PC-9 (cell line): Measurements from ENCODE around the gene LTK. TPM values are rescaled to one million over a fixed set of nuclear protein-coding genes. Genes with fewer than 3 reads are reported as not detected.

Source experiments
- BruUV-seq: library from RNA; stranded (reverse); fragments of 400-500 nt; replicated peaks from 2 replicates; lab custom pipeline; 2021; lab: Mats Ljungman, UMichigan
- CTCF ChIA-PET: fragments of 300-600 bp; sonication (Branson Sonifier 250); formaldehyde crosslinking; loops from one replicate; lab custom pipeline; 2022; ENCODE audit warnings: antibody characterized with exemption; lab: Charles Lee
- POLR2A ChIA-PET: fragments of 300-600 bp; sonication (Branson Sonifier 250); formaldehyde crosslinking; loops from one replicate; lab custom pipeline; 2022; ENCODE audit warnings: antibody characterized with exemption; ENCODE audit not compliant: unreplicated experiment; lab: Charles Lee
- DNase-seq, 2 experiments: peaks; one replicate each; pipeline versions ENCODE4 v3.0.0 to v3.0.0-alpha.2; 2015 to 2022; ENCODE audit warnings: mixed read lengths in 1 of 2
- H2AFZ ChIP-seq: fragments of 200-600 bp; sonication (generic); 2 replicates; pipeline ENCODE4 v1.8.1; 2017; ENCODE audit warnings: antibody characterized with exemption
- H3F3A ChIP-seq: fragments of 200-600 bp; sonication (generic); 2 replicates; pipeline ENCODE4 v1.8.1; 2017; ENCODE audit warnings: antibody characterized with exemption, mild to moderate bottlenecking, low read depth; ENCODE audit not compliant: insufficient read depth
- H3K27ac ChIP-seq: fragments of 200-600 bp; sonication (generic); 2 replicates; pipeline ENCODE4 v1.6.1; 2016; ENCODE audit warnings: mixed run types
- H3K27me3 ChIP-seq: fragments of 200-600 bp; sonication (generic); 2 replicates; pipeline ENCODE4 v1.6.1; 2016; ENCODE audit warnings: low read depth, mixed run types; ENCODE audit not compliant: insufficient read depth
- H3K36me3 ChIP-seq: fragments of 200-600 bp; sonication (generic); 2 replicates; pipeline ENCODE4 v1.6.1; 2016; ENCODE audit warnings: low read depth, mixed run types
- H3K4me1 ChIP-seq: fragments of 200-600 bp; sonication (generic); replicated peaks from 2 replicates; pipeline ENCODE4 v1.6.1; 2016; ENCODE audit warnings: mixed run types; ENCODE audit not compliant: insufficient read depth
- H3K4me2 ChIP-seq: fragments of 200-600 bp; sonication (generic); 2 replicates; pipeline ENCODE4 v1.6.1; 2017; ENCODE audit warnings: mixed run types
- H3K4me3 ChIP-seq: fragments of 200-600 bp; sonication (generic); 2 replicates; pipeline ENCODE4 v1.6.1; 2016; ENCODE audit warnings: mixed run types
- H3K79me2 ChIP-seq: fragments of 200-600 bp; sonication (generic); 2 replicates; pipeline ENCODE4 v1.6.1; 2017; ENCODE audit warnings: low read depth, mixed run types
- H3K9me2 ChIP-seq: fragments of 200-600 bp; sonication (generic); 2 replicates; pipeline ENCODE4 v1.8.1; 2017; ENCODE audit warnings: mild to moderate bottlenecking; ENCODE audit not compliant: insufficient read depth
- H3K9me3 ChIP-seq: fragments of 200-600 bp; sonication (generic); 2 replicates; pipeline ENCODE4 v1.8.1; 2016; ENCODE audit warnings: low read depth; ENCODE audit not compliant: insufficient read depth
- H4K20me1 ChIP-seq: fragments of 200-600 bp; sonication (generic); 2 replicates; pipeline ENCODE4 v1.8.1; 2017; ENCODE audit not compliant: insufficient read depth
- EZH2 ChIP-seq: fragments of 200-600 bp; sonication (generic); IDR thresholded peaks from 2 replicates; pipeline ENCODE4 v1.8.0; 2017; ENCODE audit warnings: antibody characterized with exemption, low read depth
- intact Hi-C: fragments of 100-400 bp; cut with micrococcal nuclease; formaldehyde crosslinking; loops from one replicate; pipeline ENCODE4 v1.10.0; 2022; ENCODE audit not compliant: unreplicated experiment
- total RNA-seq: library from RNA; stranded (reverse); gene quantifications from 2 replicates; pipeline ENCODE4 v1.2.3, GENCODE V29; 2021
- TF ChIP-seq, protein P1 (sequence below): fragments of 200-600 bp; sonication (generic); conservative IDR thresholded peaks from 2 replicates; pipeline ENCODE4 v1.6.1; 2017; ENCODE audit warnings: mixed run types, antibody characterized with exemption, mild to moderate bottlenecking, moderate library complexity

The LTK gene
- total RNA-seq, 1 experiment from 2014 or later: 0.11 TPM

DNA sequence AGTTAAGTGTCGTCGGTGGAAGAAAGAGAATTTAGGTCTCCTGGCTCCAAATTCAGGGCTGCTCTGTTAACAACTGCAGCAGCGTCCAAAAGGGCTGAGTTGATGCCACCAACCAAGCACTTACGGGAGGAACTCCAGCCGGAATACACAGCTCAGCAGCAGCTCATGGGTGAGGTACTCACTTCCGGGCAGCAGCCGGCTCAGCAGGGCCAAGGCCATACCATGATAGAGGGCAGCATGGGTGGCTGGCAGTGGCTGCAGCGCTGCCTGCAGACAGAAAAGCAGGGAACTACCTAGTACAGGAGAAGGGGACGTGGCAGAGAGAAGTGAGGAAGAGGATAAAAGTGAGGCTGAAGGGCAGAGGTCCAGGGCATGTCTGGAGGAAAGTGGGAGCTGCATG is 8.0 kb upstream of the LTK start:
- intact Hi-C loops: no loop called here
- H3K4me1 ChIP-seq: no peaks in the 10 kb centered on the region
- peaks cover 2% of the 10 kb centered on the region; the same call in 1 of the 2 replicates for H3K36me3 ChIP-seq

DNA sequence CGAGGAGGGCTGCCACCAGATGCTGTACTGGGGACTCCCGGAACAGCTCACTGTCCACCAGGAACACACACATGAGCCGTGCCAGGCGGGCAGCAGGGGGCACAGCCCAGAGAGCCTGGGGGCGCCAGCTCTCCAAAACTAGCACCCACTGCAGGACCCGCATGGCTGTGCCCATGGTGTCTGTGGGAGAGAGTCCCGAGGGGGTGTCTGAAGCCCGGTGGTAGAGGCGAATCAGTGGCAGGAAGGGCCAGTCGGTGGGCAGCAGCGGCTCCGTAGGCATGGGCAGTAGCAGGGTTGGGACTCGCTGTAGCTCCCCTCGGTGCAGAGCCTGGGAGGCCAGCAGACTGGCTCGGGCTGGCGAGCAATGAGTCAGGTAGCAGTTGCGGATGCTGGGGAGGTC is 7.0 kb upstream of the LTK start:
- Histone ChIP-seq H3K36me3 (no peaks in the 10 kb centered on the region), H3K4me3 (no peak overlapping the region), H4K20me1 (no peaks in the 10 kb centered on the region), H3K4me1 (no peaks in the 10 kb centered on the region), H3K9me3 (no peaks in the 10 kb centered on the region), H3K9me2 (no peaks in the 10 kb centered on the region), H3K79me2 (no peaks in the 10 kb centered on the region), H3K27ac (no peak overlapping the region), H2AFZ (no peak overlapping the region), H3F3A (no peaks in the 10 kb centered on the region), H3K4me2 (no peak overlapping the region), H3K27me3 (no peaks in the 10 kb centered on the region)
- no TSS peak for BruUV-seq
- TF ChIP-seq, protein P1, sequence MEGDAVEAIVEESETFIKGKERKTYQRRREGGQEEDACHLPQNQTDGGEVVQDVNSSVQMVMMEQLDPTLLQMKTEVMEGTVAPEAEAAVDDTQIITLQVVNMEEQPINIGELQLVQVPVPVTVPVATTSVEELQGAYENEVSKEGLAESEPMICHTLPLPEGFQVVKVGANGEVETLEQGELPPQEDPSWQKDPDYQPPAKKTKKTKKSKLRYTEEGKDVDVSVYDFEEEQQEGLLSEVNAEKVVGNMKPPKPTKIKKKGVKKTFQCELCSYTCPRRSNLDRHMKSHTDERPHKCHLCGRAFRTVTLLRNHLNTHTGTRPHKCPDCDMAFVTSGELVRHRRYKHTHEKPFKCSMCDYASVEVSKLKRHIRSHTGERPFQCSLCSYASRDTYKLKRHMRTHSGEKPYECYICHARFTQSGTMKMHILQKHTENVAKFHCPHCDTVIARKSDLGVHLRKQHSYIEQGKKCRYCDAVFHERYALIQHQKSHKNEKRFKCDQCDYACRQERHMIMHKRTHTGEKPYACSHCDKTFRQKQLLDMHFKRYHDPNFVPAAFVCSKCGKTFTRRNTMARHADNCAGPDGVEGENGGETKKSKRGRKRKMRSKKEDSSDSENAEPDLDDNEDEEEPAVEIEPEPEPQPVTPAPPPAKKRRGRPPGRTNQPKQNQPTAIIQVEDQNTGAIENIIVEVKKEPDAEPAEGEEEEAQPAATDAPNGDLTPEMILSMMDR: no peak
- no peak for TF ChIP-seq EZH2
- POLR2A ChIA-PET: no interaction called here
- CTCF ChIA-PET: no interaction called here
- intact Hi-C loops: no loop called here
- no peak for DNase-seq

More for the DNA sequence above, 8.0 kb upstream of the LTK start:
- no peaks in the 10 kb centered on the region for H4K20me1 ChIP-seq
- no peak overlapping the region for H3K27ac ChIP-seq
- H3K9me3 ChIP-seq: no peaks in the 10 kb centered on the region
- BruUV-seq: no TSS peak
- H3K9me2 ChIP-seq: no peaks in the 10 kb centered on the region
- H3K4me3 ChIP-seq: no peak overlapping the region
- H3K4me2 ChIP-seq: no peak overlapping the region
- ChIA-PET POLR2A (no interaction called here), CTCF (no interaction called here)
- H2AFZ ChIP-seq: no peak overlapping the region
- H3K27me3 ChIP-seq: no peaks in the 10 kb centered on the region
- no peaks in the 10 kb centered on the region for H3K79me2 ChIP-seq
- TF ChIP-seq, protein P1: no peak
- TF ChIP-seq EZH2: no peak
- H3F3A ChIP-seq: no peaks in the 10 kb centered on the region
- DNase-seq: no peak

DNA sequence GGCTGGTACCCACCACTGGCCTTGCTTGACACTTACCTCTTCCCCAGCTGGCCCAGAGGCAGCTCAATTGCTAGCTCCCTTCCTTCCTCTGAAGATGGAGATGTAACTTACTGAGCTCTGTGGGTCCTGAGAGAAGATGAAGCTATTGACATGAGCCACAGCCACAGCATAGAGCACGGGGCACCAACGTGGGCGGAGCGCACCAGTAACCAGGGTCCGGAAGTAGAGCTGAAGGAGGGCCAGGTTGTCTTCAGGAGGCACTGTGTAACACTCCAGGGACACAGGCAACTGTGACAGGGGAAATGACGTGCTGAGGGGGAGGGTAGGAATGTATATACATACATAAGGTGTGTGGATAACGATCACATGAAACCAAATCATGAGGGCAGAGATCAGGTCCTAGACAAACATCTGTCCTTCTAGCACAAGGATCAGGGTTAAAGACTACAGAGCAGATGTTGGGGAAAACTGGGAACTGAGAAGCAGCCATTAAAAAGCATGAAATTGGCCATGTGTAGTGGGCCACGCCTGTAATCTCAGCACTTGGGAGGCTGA is 4.3 kb upstream of the LTK start:
- Histone ChIP-seq H3K79me2 (no peaks in the 10 kb centered on the region), H3F3A (no peaks in the 10 kb centered on the region), H3K27ac (no peak overlapping the region), H3K4me3 (no peak overlapping the region), H3K36me3 (no peaks in the 10 kb centered on the region), H3K4me2 (no peak overlapping the region), H3K4me1 (no peaks in the 10 kb centered on the region), H2AFZ (no peak overlapping the region), H3K27me3 (no peaks in the 10 kb centered on the region), H3K9me3 (no peaks in the 10 kb centered on the region), H3K9me2 (no peaks in the 10 kb centered on the region), H4K20me1 (no peaks in the 10 kb centered on the region)
- DNase-seq: no peak
- no TSS peak for BruUV-seq
- POLR2A ChIA-PET: interaction anchor here (0.6 kb wide), 1 partner anchor 75 kb away, joined by 5 read pairs; no protein-coding TSS in a partner anchor
- intact Hi-C loops: no loop called here
- no peak for TF ChIP-seq EZH2
- CTCF ChIA-PET: no interaction called here
